H9 (cell line): Measurements from ENCODE around the gene PLB1. TPM values are rescaled to one million over a fixed set of nuclear protein-coding genes. Genes with fewer than 3 reads are reported as not detected.

Experiments
- DNase-seq: peaks from one replicate; pipeline ENCODE4 v3.0.0-alpha.2; 2017
- H2AFZ ChIP-seq: one replicate; pipeline ENCODE4 v1.6.1; 2013; ENCODE audit warnings: mild to moderate bottlenecking, low read length, control low read depth, moderate library complexity
- H2AK5ac ChIP-seq: 2 replicates; pipeline ENCODE4 v1.6.1; 2013; ENCODE audit warnings: low read length, control low read depth, mixed read lengths; ENCODE audit not compliant: insufficient read length
- H2BK120ac ChIP-seq: one replicate; pipeline ENCODE4 v1.6.1; 2013; ENCODE audit warnings: low read depth, mild to moderate bottlenecking, low read length, control low read depth, inconsistent platforms; ENCODE audit not compliant: poor library complexity, severe bottlenecking
- H2BK12ac ChIP-seq: 2 replicates; pipeline ENCODE4 v1.6.1; 2013; ENCODE audit warnings: low read length, control low read depth, mixed read lengths, low read depth; ENCODE audit not compliant: insufficient read length
- H2BK15ac ChIP-seq: 2 replicates; pipeline ENCODE4 v1.6.1; 2013; ENCODE audit warnings: low read depth, low read length, control low read depth
- H2BK20ac ChIP-seq: one replicate; pipeline ENCODE4 v1.6.1; 2013; ENCODE audit warnings: low read depth, mild to moderate bottlenecking, low read length, control low read depth, inconsistent platforms; ENCODE audit not compliant: poor library complexity, severe bottlenecking
- H2BK5ac ChIP-seq: 2 replicates; pipeline ENCODE4 v1.6.1; 2013; ENCODE audit warnings: low read length, control low read depth, mixed read lengths; ENCODE audit not compliant: insufficient read length
- H3K14ac ChIP-seq: 2 replicates; pipeline ENCODE4 v1.6.1; 2013; ENCODE audit warnings: low read length, control low read depth; ENCODE audit not compliant: insufficient read depth
- H3K18ac ChIP-seq: 2 replicates; pipeline ENCODE4 v1.6.1; 2013; ENCODE audit warnings: low read depth, mild to moderate bottlenecking, mixed read lengths, low read length, control low read depth; ENCODE audit not compliant: insufficient read length
- H3K23ac ChIP-seq: 2 replicates; pipeline ENCODE4 v1.6.1; 2013; ENCODE audit warnings: low read length, control low read depth, mixed read lengths, low read depth; ENCODE audit not compliant: insufficient read length
- H3K23me2 ChIP-seq: 2 replicates; pipeline ENCODE4 v1.6.1; 2013; ENCODE audit warnings: low read depth, mild to moderate bottlenecking, mixed read lengths, low read length, control low read depth; ENCODE audit not compliant: insufficient read length, poor library complexity, severe bottlenecking
- H3K27ac ChIP-seq: 2 replicates; pipeline ENCODE4 v1.5.1; 2013; ENCODE audit warnings: low read length, control low read depth, mixed read lengths, low read depth; ENCODE audit not compliant: insufficient read length
- H3K27me3 ChIP-seq: 2 replicates; pipeline ENCODE4 v1.6.1; 2013; ENCODE audit warnings: low read length, control low read depth, inconsistent platforms; ENCODE audit not compliant: insufficient read depth
- H3K4ac ChIP-seq: 2 replicates; pipeline ENCODE4 v1.6.1; 2013; ENCODE audit warnings: low read depth, mild to moderate bottlenecking, control low read depth, inconsistent platforms, low read length, moderate library complexity
- H3K4me1 ChIP-seq: 2 replicates; pipeline ENCODE4 v1.6.1; 2013; ENCODE audit warnings: low read length, control low read depth, inconsistent platforms; ENCODE audit not compliant: insufficient read depth
- H3K4me2 ChIP-seq: 2 replicates; pipeline ENCODE4 v1.6.1; 2013; ENCODE audit warnings: low read length, control low read depth, mixed read lengths; ENCODE audit not compliant: insufficient read length, insufficient read depth
- H3K56ac ChIP-seq: 2 replicates; pipeline ENCODE4 v1.6.1; 2013; ENCODE audit warnings: low read depth, mild to moderate bottlenecking, mixed read lengths, low read length, control low read depth; ENCODE audit not compliant: insufficient read length
- H3K79me1 ChIP-seq: 2 replicates; pipeline ENCODE4 v1.6.1; 2013; ENCODE audit warnings: low read depth, mild to moderate bottlenecking, moderate library complexity, low read length, control low read depth, inconsistent platforms; ENCODE audit not compliant: insufficient read depth, poor library complexity, severe bottlenecking
- H3K79me2 ChIP-seq: 2 replicates; pipeline ENCODE4 v1.6.1; 2013; ENCODE audit warnings: low read length, control low read depth, inconsistent platforms; ENCODE audit not compliant: insufficient read depth
- H3K9ac ChIP-seq: 2 replicates; pipeline ENCODE4 v1.6.1; 2013; ENCODE audit warnings: low read length, control low read depth, mixed read lengths; ENCODE audit not compliant: insufficient read length; ENCODE audit errors: extremely low read depth
- H3K9me3 ChIP-seq: one replicate; pipeline ENCODE4 v1.6.1; 2013; ENCODE audit warnings: low read depth, low read length, inconsistent platforms; ENCODE audit not compliant: control insufficient read depth
- H3T11ph ChIP-seq: one replicate; pipeline ENCODE4 v1.6.1; 2013; ENCODE audit warnings: mild to moderate bottlenecking, low read length, control low read depth, inconsistent platforms
- H4K20me1 ChIP-seq: one replicate; pipeline ENCODE4 v1.6.1; 2013; ENCODE audit not compliant: control insufficient read depth, insufficient read length, insufficient read depth
- H4K5ac ChIP-seq: 2 replicates; pipeline ENCODE4 v1.6.1; 2013; ENCODE audit warnings: low read depth, mild to moderate bottlenecking, mixed read lengths, low read length, control low read depth; ENCODE audit not compliant: insufficient read length
- H4K8ac ChIP-seq: replicated peaks from 2 replicates; pipeline ENCODE4 v1.6.1; 2013; ENCODE audit warnings: low read length, control low read depth, mixed read lengths, low read depth; ENCODE audit not compliant: insufficient read length
- H4K91ac ChIP-seq: 2 replicates; pipeline ENCODE4 v1.6.1; 2013; ENCODE audit warnings: low read depth, mild to moderate bottlenecking, moderate library complexity, mixed read lengths, low read length, control low read depth; ENCODE audit not compliant: insufficient read length
- H3K27ac Mint-ChIP-seq, 3 experiments: 2 replicates in 2 of 3; 3 replicates in 1 of 3; pipeline ENCODE4 v1.8.0; 2020 to 2021; ENCODE audit warnings: mixed read lengths in 3 of 3, mild to moderate bottlenecking in 1 of 3, moderate library complexity in 1 of 3
- H3K27me3 Mint-ChIP-seq: 2 replicates; pipeline ENCODE4 v1.8.0; 2021; ENCODE audit warnings: low read depth, mild to moderate bottlenecking, moderate library complexity, mixed read lengths
- H3K36me3 Mint-ChIP-seq, 3 experiments: 2 replicates in 2 of 3; 3 replicates in 1 of 3; pipeline ENCODE4 v1.8.0; 2020 to 2021; ENCODE audit warnings: low read depth in 3 of 3, mixed read lengths in 3 of 3; ENCODE audit not compliant: insufficient read depth in 1 of 3
- H3K4me1 Mint-ChIP-seq, 2 experiments: 2 replicates each; pipeline ENCODE4 v1.8.0; 2020; ENCODE audit warnings: mixed read lengths in 2 of 2
- H3K4me3 Mint-ChIP-seq, 2 experiments: 2 replicates in 1 of 2; 3 replicates in 1 of 2; pipeline ENCODE4 v1.8.0; 2020 to 2021; ENCODE audit warnings: mild to moderate bottlenecking in 2 of 2, mixed read lengths in 2 of 2, moderate library complexity in 1 of 2
- H3K9me3 Mint-ChIP-seq, 2 experiments: 2 replicates in 1 of 2; 3 replicates in 1 of 2; pipeline ENCODE4 v1.8.0; 2020; ENCODE audit warnings: mild to moderate bottlenecking in 2 of 2, mixed read lengths in 2 of 2, moderate library complexity in 1 of 2
- CTCF ChIP-seq: fragments of 200-600 bp; sonication (generic); conservative IDR thresholded peaks from 3 replicates; pipeline ENCODE4 v1.8.0; 2021; ENCODE audit warnings: antibody characterized with exemption, mild to moderate bottlenecking
- WGBS: extraction: QIAGEN DNeasy Blood & Tissue Kit; methylation state at CpG from one replicate; pipeline ENCODE4 v1.1.7; 2013; ENCODE audit warnings: missing lambda C conversion rate, low lambda C conversion rate, mixed read lengths; ENCODE audit not compliant: insufficient read length; ENCODE audit errors: extremely low coverage; 5-methylcytosine and 5-hydroxymethylcytosine counted together
- total RNA-seq: library from RNA; stranded (reverse); gene quantifications from 2 replicates; pipeline ENCODE4 v1.2.1, GENCODE V29; 2021

PLB1 gene
- total RNA-seq, 1 experiment from 2014 or later, result not detected

DNA sequence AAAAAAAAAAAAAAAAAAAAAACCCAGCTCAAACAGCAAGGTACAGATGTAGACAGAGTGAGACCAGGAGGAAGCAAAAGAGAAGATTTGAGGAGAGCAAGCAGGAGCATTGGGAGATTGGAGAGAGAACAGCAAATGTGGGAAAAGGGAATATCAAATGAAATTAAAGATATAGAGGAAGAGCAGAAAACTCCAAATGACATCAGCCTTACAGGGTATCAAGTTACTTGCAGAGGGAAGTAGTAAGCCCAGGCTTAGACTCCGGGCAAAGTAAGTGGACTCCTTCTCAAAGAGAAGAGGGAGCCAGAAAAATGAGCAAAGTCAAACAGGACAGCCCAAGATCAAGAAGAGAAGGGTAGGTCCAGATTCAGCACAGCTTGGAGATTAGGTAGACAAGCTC is 162.5 kb downstream of the PLB1 start:
- no peak overlapping the region for H3K18ac ChIP-seq
- H3K79me2 ChIP-seq, result no peaks in the 10 kb centered on the region
- H2BK120ac ChIP-seq, result no peak overlapping the region
- H4K20me1 ChIP-seq, result no peaks in the 10 kb centered on the region
- H2BK12ac ChIP-seq, result no peak overlapping the region
- no peaks in the 10 kb centered on the region for H3K9me3 ChIP-seq
- no peak overlapping the region for H3K23ac ChIP-seq
- no peak overlapping the region for H4K5ac ChIP-seq
- Mint-ChIP-seq H3K27ac (peak overlapping the region in 1 of 3 experiments; percentile 14; a peak in 2 of 7 replicates), H3K4me3 (no peak overlapping the region), H3K9me3 (no peaks in the 10 kb centered on the region; a peak in 2 of 5 replicates), H3K27me3 (no peaks in the 10 kb centered on the region), H3K4me1 (peaks cover 9 to 19% of the 10 kb centered on the region in 2 experiments), H3K36me3 (no peaks in the 10 kb centered on the region; a peak in 1 of 7 replicates)
- H3K9ac ChIP-seq, result no peak overlapping the region
- no peak overlapping the region for H3K4ac ChIP-seq
- H2BK5ac ChIP-seq, result no peak overlapping the region
- H3K27me3 ChIP-seq, result no peaks in the 10 kb centered on the region
- H2AFZ ChIP-seq, result no peak overlapping the region
- H3K56ac ChIP-seq, result no peak overlapping the region
- WGBS, result no CpG with 5 or more reads among the region's 1 CpG
- no peak overlapping the region for H2BK15ac ChIP-seq
- H2BK20ac ChIP-seq, result no peak overlapping the region
- H2AK5ac ChIP-seq, result no peak overlapping the region
- DNase-seq, result no peak
- no peak overlapping the region for H4K8ac ChIP-seq
- H3K23me2 ChIP-seq, result no peaks in the 10 kb centered on the region
- no peak for TF ChIP-seq CTCF
- H4K91ac ChIP-seq, result no peak overlapping the region
- H3K4me2 ChIP-seq, result no peak overlapping the region
- no peaks in the 10 kb centered on the region for H3K4me1 ChIP-seq
- no peak overlapping the region for H3K14ac ChIP-seq
- H3K79me1 ChIP-seq, result no peaks in the 10 kb centered on the region
- H3K27ac ChIP-seq, result no peak overlapping the region
- H3T11ph ChIP-seq, result no peak overlapping the region
